Liver (tissue), 9 donors: ENCODE data around the gene PTGIS. TPM values are rescaled to one million over a fixed set of nuclear protein-coding genes. Genes with fewer than 3 reads are reported as not detected.

Experiments used
- DNase-seq: peaks from one replicate; pipeline ENCODE4 v3.0.0-alpha.2; 2017; ENCODE audit warnings: low spot score
- H3K27ac ChIP-seq, 2 donors: one replicate each; pipeline ENCODE4 v1.7.0; 2013; ENCODE audit warnings: inconsistent platforms in 2 of 2, low read length in 2 of 2, control low read depth in 1 of 2, low read depth in 1 of 2, mild to moderate bottlenecking in 1 of 2
- H3K27me3 ChIP-seq, 4 donors: one replicate each; pipeline versions ENCODE4 v1.6.1 to v1.7.0; 2013; ENCODE audit warnings: low read length in 3 of 4, inconsistent platforms in 1 of 4, mild to moderate bottlenecking in 1 of 4, moderate library complexity in 1 of 4; ENCODE audit not compliant: control insufficient read depth in 4 of 4, insufficient read depth in 4 of 4
- H3K36me3 ChIP-seq, 4 donors: one replicate each; pipeline versions ENCODE4 v1.6.1 to v1.7.0; 2013; ENCODE audit warnings: low read length in 3 of 4, mild to moderate bottlenecking in 3 of 4, low read depth in 1 of 4, moderate library complexity in 1 of 4; ENCODE audit not compliant: control insufficient read depth in 4 of 4, insufficient read depth in 3 of 4
- H3K4me1 ChIP-seq, 4 donors: one replicate each; pipeline versions ENCODE4 v1.6.1 to v1.7.0; 2013; ENCODE audit warnings: low read length in 3 of 4, mild to moderate bottlenecking in 3 of 4, moderate library complexity in 1 of 4; ENCODE audit not compliant: control insufficient read depth in 4 of 4, insufficient read depth in 4 of 4
- H3K4me3 ChIP-seq, 3 donors: one replicate each; pipeline versions ENCODE4 v1.6.1 to v1.7.0; 2013; ENCODE audit warnings: low read length in 3 of 3, control low read depth in 1 of 3, low read depth in 1 of 3, mild to moderate bottlenecking in 1 of 3
- H3K9ac ChIP-seq, 2 donors: one replicate each; pipeline ENCODE4 v1.7.0; 2013; ENCODE audit warnings: low read length in 2 of 2, mild to moderate bottlenecking in 2 of 2, moderate library complexity in 2 of 2, control low read depth in 1 of 2, low read depth in 1 of 2
- H3K9me3 ChIP-seq, 4 donors: one replicate each; pipeline versions ENCODE4 v1.6.1 to v1.7.0; 2013; ENCODE audit warnings: low read length in 3 of 4; ENCODE audit not compliant: control insufficient read depth in 4 of 4
- EGR1 ChIP-seq, 2 donors: IDR thresholded peaks; 2 replicates each; pipeline ENCODE4 v1.6.1; 2016 to 2018; ENCODE audit warnings: antibody characterized with exemption in 2 of 2, low read depth in 2 of 2
- FOXA1 ChIP-seq: IDR thresholded peaks from 2 replicates; pipeline ENCODE4 v1.6.1; 2016; ENCODE audit warnings: antibody characterized with exemption
- FOXA2 ChIP-seq: IDR thresholded peaks from 2 replicates; pipeline ENCODE4 v1.6.1; 2016; ENCODE audit warnings: antibody characterized with exemption
- GABPA ChIP-seq, 2 donors: IDR thresholded peaks in 1 of 2; conservative IDR thresholded peaks in 1 of 2; 2 replicates each; pipeline ENCODE4 v1.6.1; 2016; ENCODE audit warnings: antibody characterized with exemption in 2 of 2, mild to moderate bottlenecking in 1 of 2, moderate library complexity in 1 of 2
- HNF4A ChIP-seq, 2 donors: conservative IDR thresholded peaks; 2 replicates each; pipeline ENCODE4 v1.6.1; 2016; ENCODE audit warnings: antibody characterized with exemption in 2 of 2, mild to moderate bottlenecking in 2 of 2
- JUND ChIP-seq, 2 donors: IDR thresholded peaks; 2 replicates each; pipeline ENCODE4 v1.6.1; 2016; ENCODE audit warnings: antibody characterized with exemption in 2 of 2
- RAD21 ChIP-seq, 2 donors: IDR thresholded peaks; 2 replicates each; pipeline ENCODE4 v1.6.1; 2016; ENCODE audit warnings: antibody characterized with exemption in 2 of 2, mild to moderate bottlenecking in 2 of 2
- RXRA ChIP-seq, 2 donors: IDR thresholded peaks; 2 replicates each; pipeline ENCODE4 v1.6.1; 2017 to 2018; ENCODE audit warnings: antibody characterized with exemption in 2 of 2, mild to moderate bottlenecking in 1 of 2
- SP1 ChIP-seq: IDR thresholded peaks from 2 replicates; pipeline ENCODE4 v1.6.1; 2018; ENCODE audit warnings: antibody characterized with exemption, mild to moderate bottlenecking
- TAF1 ChIP-seq: conservative IDR thresholded peaks from 2 replicates; pipeline ENCODE4 v1.6.1; 2016; ENCODE audit warnings: antibody characterized with exemption, mild to moderate bottlenecking
- YY1 ChIP-seq: IDR thresholded peaks from 2 replicates; pipeline ENCODE4 v1.6.1; 2016; ENCODE audit warnings: antibody characterized with exemption, mild to moderate bottlenecking
- WGBS: extraction: QIAGEN DNeasy Blood & Tissue Kit; methylation state at CpG from one replicate; pipeline ENCODE4 v1.1.7; 2013; 5-methylcytosine and 5-hydroxymethylcytosine counted together
- polyA plus RNA-seq, 2 donors: library from polyadenylated mRNA; stranded (reverse) in 1 of 2; unstranded in 1 of 2; fragments of 200-250 nt in 1 of 2; fragments of >200 nt in 1 of 2; fragmentation: Nextera tagmentation in 1 of 2; extraction: Ambion mirVana in 1 of 2; gene quantifications; one replicate each; pipeline versions ENCODE4 v1.2.1 to v1.2.3, GENCODE V29; 2013 to 2015
- total RNA-seq, 2 donors: library from RNA; depleted of rRNA; stranded (reverse); fragments of >200 nt; gene quantifications; one replicate each; pipeline ENCODE4 v1.2.3, GENCODE V29; 2014
- TF ChIP-seq, protein P1 (sequence below): IDR thresholded peaks from 2 replicates; pipeline ENCODE4 v1.6.1; 2016; ENCODE audit warnings: antibody characterized with exemption
- TF ChIP-seq, protein P2 (sequence below): IDR thresholded peaks from 2 replicates; pipeline ENCODE4 v1.6.1; 2016; ENCODE audit warnings: antibody characterized with exemption, mild to moderate bottlenecking
- TF ChIP-seq, protein P3 (sequence below): fragments of 150-350 bp; IDR thresholded peaks from 2 replicates; pipeline ENCODE4 v1.5.1; 2017; ENCODE audit warnings: improper control_type of control experiment, low read depth, low read length; ENCODE audit not compliant: missing input control
- TF ChIP-seq, protein P4 (sequence below): IDR thresholded peaks from 2 replicates; pipeline ENCODE4 v1.6.1; 2016; ENCODE audit warnings: antibody characterized with exemption
- TF ChIP-seq, protein P5 (sequence below): IDR thresholded peaks from 2 replicates; pipeline ENCODE4 v1.6.1; 2016; ENCODE audit warnings: antibody characterized with exemption
- donor health status: healthy.
- donor health status: healthy.
- donor health status: healthy.
- donor health status: healthy.
- donor health status: healthy.

The PTGIS gene
- total and polyA plus RNA-seq, 4 donors = 2.2 to 6.3 (median 3.8) TPM

DNA sequence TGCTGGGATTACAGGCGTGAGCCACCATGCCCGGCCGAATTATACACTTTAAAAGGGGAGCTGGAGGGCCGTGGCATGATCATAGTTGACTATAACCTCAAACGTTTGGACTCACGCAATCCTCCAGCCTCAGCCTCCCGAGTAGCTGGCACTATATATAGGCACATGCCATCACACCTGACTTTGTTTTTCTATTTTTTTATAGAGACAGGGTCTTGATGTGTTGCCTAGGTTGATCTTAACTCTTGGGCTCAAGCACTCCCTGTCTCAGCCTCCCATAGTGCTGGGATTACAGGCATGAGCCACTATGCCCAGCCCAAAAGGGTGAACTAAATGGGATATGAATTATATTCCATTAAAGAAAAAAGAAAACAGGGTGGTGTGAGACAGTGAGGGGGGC, 7.8 kb downstream of the PTGIS start:
- H3K36me3 ChIP-seq = no peaks in the 10 kb centered on the region
- 97% methylated on average over 7 of the region's 7 CpGs for WGBS
- no peak overlapping the region for H3K9ac ChIP-seq
- H3K9me3 ChIP-seq = no peaks in the 10 kb centered on the region
- TF ChIP-seq JUND (IDR thresholded peaks at IDR 0.05) (no peak), RAD21 (IDR thresholded peaks at IDR 0.05) (no peak), SP1 (no peak), TAF1 (no peak), EGR1 (IDR thresholded peaks at IDR 0.05; ENCODE audit: low read depth in 2 of 2) (no peak), GABPA (IDR thresholded peaks at IDR 0.05 in 1 of 2, conservative IDR thresholded peaks at IDR 0.05 in 1 of 2) (no peak), YY1 (no peak), FOXA2 (no peak)
- TF ChIP-seq, protein P1, sequence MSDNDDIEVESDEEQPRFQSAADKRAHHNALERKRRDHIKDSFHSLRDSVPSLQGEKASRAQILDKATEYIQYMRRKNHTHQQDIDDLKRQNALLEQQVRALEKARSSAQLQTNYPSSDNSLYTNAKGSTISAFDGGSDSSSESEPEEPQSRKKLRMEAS = no peak
- TF ChIP-seq, protein P2, sequence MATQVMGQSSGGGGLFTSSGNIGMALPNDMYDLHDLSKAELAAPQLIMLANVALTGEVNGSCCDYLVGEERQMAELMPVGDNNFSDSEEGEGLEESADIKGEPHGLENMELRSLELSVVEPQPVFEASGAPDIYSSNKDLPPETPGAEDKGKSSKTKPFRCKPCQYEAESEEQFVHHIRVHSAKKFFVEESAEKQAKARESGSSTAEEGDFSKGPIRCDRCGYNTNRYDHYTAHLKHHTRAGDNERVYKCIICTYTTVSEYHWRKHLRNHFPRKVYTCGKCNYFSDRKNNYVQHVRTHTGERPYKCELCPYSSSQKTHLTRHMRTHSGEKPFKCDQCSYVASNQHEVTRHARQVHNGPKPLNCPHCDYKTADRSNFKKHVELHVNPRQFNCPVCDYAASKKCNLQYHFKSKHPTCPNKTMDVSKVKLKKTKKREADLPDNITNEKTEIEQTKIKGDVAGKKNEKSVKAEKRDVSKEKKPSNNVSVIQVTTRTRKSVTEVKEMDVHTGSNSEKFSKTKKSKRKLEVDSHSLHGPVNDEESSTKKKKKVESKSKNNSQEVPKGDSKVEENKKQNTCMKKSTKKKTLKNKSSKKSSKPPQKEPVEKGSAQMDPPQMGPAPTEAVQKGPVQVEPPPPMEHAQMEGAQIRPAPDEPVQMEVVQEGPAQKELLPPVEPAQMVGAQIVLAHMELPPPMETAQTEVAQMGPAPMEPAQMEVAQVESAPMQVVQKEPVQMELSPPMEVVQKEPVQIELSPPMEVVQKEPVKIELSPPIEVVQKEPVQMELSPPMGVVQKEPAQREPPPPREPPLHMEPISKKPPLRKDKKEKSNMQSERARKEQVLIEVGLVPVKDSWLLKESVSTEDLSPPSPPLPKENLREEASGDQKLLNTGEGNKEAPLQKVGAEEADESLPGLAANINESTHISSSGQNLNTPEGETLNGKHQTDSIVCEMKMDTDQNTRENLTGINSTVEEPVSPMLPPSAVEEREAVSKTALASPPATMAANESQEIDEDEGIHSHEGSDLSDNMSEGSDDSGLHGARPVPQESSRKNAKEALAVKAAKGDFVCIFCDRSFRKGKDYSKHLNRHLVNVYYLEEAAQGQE = no peak
- TF ChIP-seq, protein P3, sequence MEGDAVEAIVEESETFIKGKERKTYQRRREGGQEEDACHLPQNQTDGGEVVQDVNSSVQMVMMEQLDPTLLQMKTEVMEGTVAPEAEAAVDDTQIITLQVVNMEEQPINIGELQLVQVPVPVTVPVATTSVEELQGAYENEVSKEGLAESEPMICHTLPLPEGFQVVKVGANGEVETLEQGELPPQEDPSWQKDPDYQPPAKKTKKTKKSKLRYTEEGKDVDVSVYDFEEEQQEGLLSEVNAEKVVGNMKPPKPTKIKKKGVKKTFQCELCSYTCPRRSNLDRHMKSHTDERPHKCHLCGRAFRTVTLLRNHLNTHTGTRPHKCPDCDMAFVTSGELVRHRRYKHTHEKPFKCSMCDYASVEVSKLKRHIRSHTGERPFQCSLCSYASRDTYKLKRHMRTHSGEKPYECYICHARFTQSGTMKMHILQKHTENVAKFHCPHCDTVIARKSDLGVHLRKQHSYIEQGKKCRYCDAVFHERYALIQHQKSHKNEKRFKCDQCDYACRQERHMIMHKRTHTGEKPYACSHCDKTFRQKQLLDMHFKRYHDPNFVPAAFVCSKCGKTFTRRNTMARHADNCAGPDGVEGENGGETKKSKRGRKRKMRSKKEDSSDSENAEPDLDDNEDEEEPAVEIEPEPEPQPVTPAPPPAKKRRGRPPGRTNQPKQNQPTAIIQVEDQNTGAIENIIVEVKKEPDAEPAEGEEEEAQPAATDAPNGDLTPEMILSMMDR = no peak
- TF ChIP-seq, protein P4, sequence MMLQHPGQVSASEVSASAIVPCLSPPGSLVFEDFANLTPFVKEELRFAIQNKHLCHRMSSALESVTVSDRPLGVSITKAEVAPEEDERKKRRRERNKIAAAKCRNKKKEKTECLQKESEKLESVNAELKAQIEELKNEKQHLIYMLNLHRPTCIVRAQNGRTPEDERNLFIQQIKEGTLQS = no peak
- H3K27me3 ChIP-seq = no peaks in the 10 kb centered on the region
- no peak overlapping the region for H3K4me3 ChIP-seq
- no peaks in the 10 kb centered on the region for H3K4me1 ChIP-seq
- DNase-seq = no peak
- no peak overlapping the region for H3K27ac ChIP-seq

DNA sequence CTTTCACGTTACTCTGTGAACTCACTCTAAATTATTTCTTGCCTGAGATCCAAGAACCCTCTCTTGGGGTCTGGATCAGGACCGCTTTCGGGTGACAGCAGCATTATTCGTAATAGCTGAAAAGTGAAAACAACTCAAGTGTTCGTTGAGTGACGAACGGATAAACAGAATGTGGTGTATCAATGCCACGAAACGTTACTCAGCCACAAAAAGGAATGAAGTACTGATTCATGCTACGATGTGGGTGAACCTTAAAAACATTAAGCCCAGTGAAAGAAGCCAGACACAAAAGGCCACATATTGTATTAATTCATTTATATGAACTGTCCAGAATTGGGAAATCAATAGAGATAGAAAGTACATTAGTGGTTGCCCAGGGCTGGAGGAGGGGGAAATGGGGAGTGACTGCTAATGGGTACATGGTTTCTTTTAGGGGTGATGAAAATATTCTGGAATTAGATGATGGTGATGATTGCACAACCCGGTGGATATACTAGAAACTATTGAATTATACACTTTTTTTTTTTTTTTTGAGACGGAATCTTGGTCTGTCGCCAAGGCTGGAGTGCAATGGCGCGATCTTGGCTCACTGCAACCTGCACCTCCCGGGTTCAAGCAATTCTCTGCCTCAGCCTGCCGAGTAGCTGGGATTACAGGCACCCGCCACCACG, 8.4 kb downstream of the PTGIS start:
- no peak overlapping the region for H3K9ac ChIP-seq
- H3K36me3 ChIP-seq = no peaks in the 10 kb centered on the region
- peaks cover 0 to under 1% (median under 1%) of the 10 kb centered on the region in 4 donors for H3K4me1 ChIP-seq
- no peak for DNase-seq
- TF ChIP-seq, protein P5, sequence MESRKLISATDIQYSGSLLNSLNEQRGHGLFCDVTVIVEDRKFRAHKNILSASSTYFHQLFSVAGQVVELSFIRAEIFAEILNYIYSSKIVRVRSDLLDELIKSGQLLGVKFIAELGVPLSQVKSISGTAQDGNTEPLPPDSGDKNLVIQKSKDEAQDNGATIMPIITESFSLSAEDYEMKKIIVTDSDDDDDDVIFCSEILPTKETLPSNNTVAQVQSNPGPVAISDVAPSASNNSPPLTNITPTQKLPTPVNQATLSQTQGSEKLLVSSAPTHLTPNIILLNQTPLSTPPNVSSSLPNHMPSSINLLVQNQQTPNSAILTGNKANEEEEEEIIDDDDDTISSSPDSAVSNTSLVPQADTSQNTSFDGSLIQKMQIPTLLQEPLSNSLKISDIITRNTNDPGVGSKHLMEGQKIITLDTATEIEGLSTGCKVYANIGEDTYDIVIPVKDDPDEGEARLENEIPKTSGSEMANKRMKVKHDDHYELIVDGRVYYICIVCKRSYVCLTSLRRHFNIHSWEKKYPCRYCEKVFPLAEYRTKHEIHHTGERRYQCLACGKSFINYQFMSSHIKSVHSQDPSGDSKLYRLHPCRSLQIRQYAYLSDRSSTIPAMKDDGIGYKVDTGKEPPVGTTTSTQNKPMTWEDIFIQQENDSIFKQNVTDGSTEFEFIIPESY = no peak
- no peak for TF ChIP-seq FOXA1
- TF ChIP-seq, protein P1 = no peak
- TF ChIP-seq TAF1 = no peak
- no peak for TF ChIP-seq EGR1 (IDR thresholded peaks at IDR 0.05; ENCODE audit: low read depth in 2 of 2)
- no peak for TF ChIP-seq FOXA2
- no peak for TF ChIP-seq HNF4A (conservative IDR thresholded peaks at IDR 0.05)
- TF ChIP-seq, protein P4 = no peak
- TF ChIP-seq RXRA (IDR thresholded peaks at IDR 0.05) = no peak
- no peak for TF ChIP-seq SP1
- H3K27ac ChIP-seq = no peak overlapping the region
- 87% methylated on average over 19 of the region's 19 CpGs for WGBS
- H3K27me3 ChIP-seq = no peaks in the 10 kb centered on the region
- H3K4me3 ChIP-seq = no peak overlapping the region
- no peaks in the 10 kb centered on the region for H3K9me3 ChIP-seq
